ENCODE measurements around the gene ADAM12.

The ADAM12 gene

DNA sequence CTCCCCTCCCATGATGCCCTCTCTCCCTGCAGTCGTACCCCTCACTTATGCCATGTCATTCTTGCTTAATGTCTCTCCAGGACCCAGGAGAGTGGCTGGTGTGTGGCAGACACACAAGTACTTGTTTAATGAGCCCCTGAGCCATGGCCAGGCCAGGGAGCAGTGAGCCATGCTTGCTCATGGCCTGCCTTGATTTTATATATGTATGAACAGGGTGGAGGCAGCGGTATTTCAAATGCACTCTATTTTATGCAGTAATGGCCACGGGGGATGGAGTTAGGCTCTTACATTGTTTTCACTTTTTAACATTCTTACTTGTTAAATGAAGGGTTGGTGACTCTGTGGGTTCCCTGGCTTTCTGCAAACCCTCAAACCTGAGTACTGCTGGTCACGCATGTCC is 347.2 kb downstream of the ADAM12 start:
- H3K4me1 ChIP-seq (ENCODE audit: control insufficient read depth, insufficient read depth, low read length) = no peaks in the 10 kb centered on the region
- no peak for TF ChIP-seq ZNF654 (tag by site-specific recombination; IDR thresholded peaks at IDR 0.05; ENCODE audit: low read depth)
- no peak for TF ChIP-seq ZNF26 (tag by site-specific recombination; IDR thresholded peaks at IDR 0.05)
- no peak for TF ChIP-seq ZNF324 (tag by site-specific recombination; IDR thresholded peaks at IDR 0.05)
- TF ChIP-seq ZNF621 (tag by site-specific recombination; IDR thresholded peaks at IDR 0.05) = no peak
- no peak for TF ChIP-seq ZNF394 (tag by site-specific recombination; IDR thresholded peaks at IDR 0.05; ENCODE audit: borderline replicate concordance)
- no peak for TF ChIP-seq ZNF132 (tag by site-specific recombination; IDR thresholded peaks at IDR 0.05; ENCODE audit: borderline replicate concordance)
- TF ChIP-seq, protein P1, sequence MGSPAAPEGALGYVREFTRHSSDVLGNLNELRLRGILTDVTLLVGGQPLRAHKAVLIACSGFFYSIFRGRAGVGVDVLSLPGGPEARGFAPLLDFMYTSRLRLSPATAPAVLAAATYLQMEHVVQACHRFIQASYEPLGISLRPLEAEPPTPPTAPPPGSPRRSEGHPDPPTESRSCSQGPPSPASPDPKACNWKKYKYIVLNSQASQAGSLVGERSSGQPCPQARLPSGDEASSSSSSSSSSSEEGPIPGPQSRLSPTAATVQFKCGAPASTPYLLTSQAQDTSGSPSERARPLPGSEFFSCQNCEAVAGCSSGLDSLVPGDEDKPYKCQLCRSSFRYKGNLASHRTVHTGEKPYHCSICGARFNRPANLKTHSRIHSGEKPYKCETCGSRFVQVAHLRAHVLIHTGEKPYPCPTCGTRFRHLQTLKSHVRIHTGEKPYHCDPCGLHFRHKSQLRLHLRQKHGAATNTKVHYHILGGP (tag by site-specific recombination; IDR thresholded peaks at IDR 0.05) = no peak
- no peak for TF ChIP-seq REPIN1 (tag by site-specific recombination; IDR thresholded peaks at IDR 0.05; ENCODE audit: low read depth)
- TF ChIP-seq ZFP41 (tag by site-specific recombination; IDR thresholded peaks at IDR 0.05; ENCODE audit: borderline replicate concordance) = no peak
- TF ChIP-seq, protein P2, sequence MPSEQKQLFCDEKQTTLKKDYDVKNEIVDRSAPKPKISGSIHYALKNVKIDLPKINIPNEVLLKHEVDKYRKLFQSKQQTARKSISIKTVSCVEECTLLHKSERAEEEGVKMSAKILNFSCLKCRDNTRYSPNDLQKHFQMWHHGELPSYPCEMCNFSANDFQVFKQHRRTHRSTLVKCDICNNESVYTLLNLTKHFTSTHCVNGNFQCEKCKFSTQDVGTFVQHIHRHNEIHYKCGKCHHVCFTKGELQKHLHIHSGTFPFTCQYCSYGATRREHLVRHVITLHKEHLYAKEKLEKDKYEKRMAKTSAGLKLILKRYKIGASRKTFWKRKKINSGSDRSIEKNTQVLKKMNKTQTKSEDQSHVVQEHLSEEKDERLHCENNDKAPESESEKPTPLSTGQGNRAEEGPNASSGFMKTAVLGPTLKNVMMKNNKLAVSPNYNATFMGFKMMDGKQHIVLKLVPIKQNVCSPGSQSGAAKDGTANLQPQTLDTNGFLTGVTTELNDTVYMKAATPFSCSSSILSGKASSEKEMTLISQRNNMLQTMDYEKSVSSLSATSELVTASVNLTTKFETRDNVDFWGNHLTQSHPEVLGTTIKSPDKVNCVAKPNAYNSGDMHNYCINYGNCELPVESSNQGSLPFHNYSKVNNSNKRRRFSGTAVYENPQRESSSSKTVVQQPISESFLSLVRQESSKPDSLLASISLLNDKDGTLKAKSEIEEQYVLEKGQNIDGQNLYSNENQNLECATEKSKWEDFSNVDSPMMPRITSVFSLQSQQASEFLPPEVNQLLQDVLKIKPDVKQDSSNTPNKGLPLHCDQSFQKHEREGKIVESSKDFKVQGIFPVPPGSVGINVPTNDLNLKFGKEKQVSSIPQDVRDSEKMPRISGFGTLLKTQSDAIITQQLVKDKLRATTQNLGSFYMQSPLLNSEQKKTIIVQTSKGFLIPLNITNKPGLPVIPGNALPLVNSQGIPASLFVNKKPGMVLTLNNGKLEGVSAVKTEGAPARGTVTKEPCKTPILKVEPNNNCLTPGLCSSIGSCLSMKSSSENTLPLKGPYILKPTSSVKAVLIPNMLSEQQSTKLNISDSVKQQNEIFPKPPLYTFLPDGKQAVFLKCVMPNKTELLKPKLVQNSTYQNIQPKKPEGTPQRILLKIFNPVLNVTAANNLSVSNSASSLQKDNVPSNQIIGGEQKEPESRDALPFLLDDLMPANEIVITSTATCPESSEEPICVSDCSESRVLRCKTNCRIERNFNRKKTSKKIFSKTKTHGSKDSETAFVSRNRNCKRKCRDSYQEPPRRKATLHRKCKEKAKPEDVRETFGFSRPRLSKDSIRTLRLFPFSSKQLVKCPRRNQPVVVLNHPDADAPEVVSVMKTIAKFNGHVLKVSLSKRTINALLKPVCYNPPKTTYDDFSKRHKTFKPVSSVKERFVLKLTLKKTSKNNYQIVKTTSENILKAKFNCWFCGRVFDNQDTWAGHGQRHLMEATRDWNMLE (tag by site-specific recombination; conservative IDR thresholded peaks at IDR 0.05; ENCODE audit: low read depth) = no peak
- TF ChIP-seq ZNF707 (tag by site-specific recombination; IDR thresholded peaks at IDR 0.05) = no peak
- ChIA-PET POLR2A (no interaction called here), CTCF (no interaction called here)
- no peak overlapping the region for H3K4me3 ChIP-seq (ENCODE audit: low read depth, low read length)
- no peaks in the 10 kb centered on the region for H3K36me3 ChIP-seq (ENCODE audit: control insufficient read depth in 2 of 2, insufficient read depth in 1 of 2, low read length in 2 of 2)
- H3K27ac ChIP-seq (ENCODE audit: extremely low read depth, low read depth, low read length) = no peak overlapping the region
- no peaks in the 10 kb centered on the region for H3K9me3 ChIP-seq (ENCODE audit: control insufficient read depth, insufficient read depth, low read depth, low read length)

DNA sequence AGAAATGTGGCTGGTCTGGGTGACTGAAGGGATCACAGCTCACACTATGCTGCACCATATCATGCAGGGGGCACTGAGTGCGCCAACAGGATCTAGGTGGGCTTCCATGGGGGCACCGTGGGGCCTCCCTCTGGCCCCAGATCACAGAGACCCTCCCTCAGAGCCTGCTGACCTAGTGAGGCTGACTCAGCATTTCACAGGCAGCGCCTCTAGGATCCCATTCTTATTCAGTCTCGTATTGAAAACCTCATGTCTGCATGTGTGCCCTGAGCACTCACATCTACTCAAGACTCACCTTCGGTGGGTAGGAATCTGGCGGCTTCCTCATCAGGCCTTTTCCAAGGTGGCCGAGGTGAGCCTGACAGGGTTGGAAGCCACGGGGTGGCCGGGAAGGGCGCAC is 350.3 kb downstream of the ADAM12 start:
- H3K4me1 ChIP-seq (ENCODE audit: control insufficient read depth, insufficient read depth, low read length) = no peaks in the 10 kb centered on the region
- no peak overlapping the region for H3K27ac ChIP-seq (ENCODE audit: extremely low read depth, low read depth, low read length)
- CTCF ChIA-PET = no interaction called here
- no peaks in the 10 kb centered on the region for H3K36me3 ChIP-seq (ENCODE audit: control insufficient read depth in 2 of 2, insufficient read depth in 1 of 2, low read length in 2 of 2)
- no peaks in the 10 kb centered on the region for H3K9me3 ChIP-seq (ENCODE audit: control insufficient read depth, insufficient read depth, low read depth, low read length)
- POLR2A ChIA-PET = no interaction called here
- TF ChIP-seq ZSCAN4 (tag by site-specific recombination; IDR thresholded peaks at IDR 0.05) = no peak
- no peak overlapping the region for H3K4me3 ChIP-seq (ENCODE audit: low read depth, low read length)

- ChIA-PET CTCF (interaction anchor here (1.2 kb wide), 1 partner anchor 60 kb away, joined by 3 read pairs; no protein-coding TSS in a partner anchor), POLR2A (no interaction called here)
- Histone ChIP-seq H3K9me3 (ENCODE audit: control insufficient read depth, insufficient read depth, low read depth, low read length) (no peaks in the 10 kb centered on the region), H3K4me3 (ENCODE audit: low read depth, low read length) (no peak overlapping the region), H3K36me3 (ENCODE audit: control insufficient read depth in 2 of 2, insufficient read depth in 1 of 2, low read length in 2 of 2) (no peaks in the 10 kb centered on the region), H3K4me1 (ENCODE audit: control insufficient read depth, insufficient read depth, low read length) (no peaks in the 10 kb centered on the region), H3K27ac (ENCODE audit: extremely low read depth, low read depth, low read length) (no peak overlapping the region)
- no peak for TF ChIP-seq BCL11A (tag by site-specific recombination; IDR thresholded peaks at IDR 0.05; ENCODE audit: low read depth)
- TF ChIP-seq MEIS1 (CRISPR knock-in tag; IDR thresholded peaks at IDR 0.05; ENCODE audit: borderline replicate concordance) = no peak
- TF ChIP-seq, protein P3, sequence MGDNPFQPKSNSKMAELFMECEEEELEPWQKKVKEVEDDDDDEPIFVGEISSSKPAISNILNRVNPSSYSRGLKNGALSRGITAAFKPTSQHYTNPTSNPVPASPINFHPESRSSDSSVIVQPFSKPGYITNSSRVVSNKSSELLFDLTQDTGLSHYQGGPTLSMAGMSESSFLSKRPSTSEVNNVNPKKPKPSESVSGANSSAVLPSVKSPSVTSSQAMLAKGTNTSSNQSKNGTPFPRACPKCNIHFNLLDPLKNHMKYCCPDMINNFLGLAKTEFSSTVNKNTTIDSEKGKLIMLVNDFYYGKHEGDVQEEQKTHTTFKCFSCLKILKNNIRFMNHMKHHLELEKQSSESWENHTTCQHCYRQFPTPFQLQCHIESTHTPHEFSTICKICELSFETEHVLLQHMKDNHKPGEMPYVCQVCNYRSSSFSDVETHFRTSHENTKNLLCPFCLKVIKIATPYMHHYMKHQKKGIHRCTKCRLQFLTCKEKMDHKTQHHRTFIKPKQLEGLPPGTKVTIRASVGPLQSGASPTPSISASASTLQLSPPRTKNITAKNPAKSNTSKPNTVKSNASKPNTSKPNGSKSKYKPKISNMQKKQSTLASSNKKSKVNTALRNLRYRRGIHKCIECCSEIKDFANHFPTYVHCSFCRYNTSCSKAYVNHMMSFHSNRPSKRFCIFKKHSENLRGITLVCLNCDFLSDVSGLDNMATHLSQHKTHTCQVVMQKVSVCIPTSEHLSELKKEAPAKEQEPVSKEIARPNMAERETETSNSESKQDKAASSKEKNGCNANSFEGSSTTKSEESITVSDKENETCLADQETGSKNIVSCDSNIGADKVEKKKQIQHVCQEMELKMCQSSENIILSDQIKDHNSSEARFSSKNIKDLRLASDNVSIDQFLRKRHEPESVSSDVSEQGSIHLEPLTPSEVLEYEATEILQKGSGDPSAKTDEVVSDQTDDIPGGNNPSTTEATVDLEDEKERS (tag by site-specific recombination; IDR thresholded peaks at IDR 0.05) = no peak
- no peak for TF ChIP-seq TCF7L2 (IDR thresholded peaks at IDR 0.05; ENCODE audit: borderline replicate concordance, low read depth, low read length)
These were observed 351.8 kb downstream of the ADAM12 start for GRCh38 chr10:126036515-126036914.
